H1 (cell line): ENCODE data around the gene AAGAB. TPM values are rescaled to one million over a fixed set of nuclear protein-coding genes. Genes with fewer than 3 reads are reported as not detected.

Experiments used
- CTCF ChIA-PET: fragments of 300-600 bp; sonication (Branson Sonifier 250); formaldehyde crosslinking; loops from one replicate; lab custom pipeline; 2021; ENCODE audit not compliant: partially characterized antibody; lab: Charles Lee
- POLR2A ChIA-PET: fragments of 300-600 bp; sonication (Branson Sonifier 250); formaldehyde crosslinking; loops from one replicate; lab custom pipeline; 2021; ENCODE audit warnings: inconsistent platforms; ENCODE audit not compliant: partially characterized antibody; lab: Charles Lee
- DNase-seq, 2 experiments: peaks; one replicate each; pipeline versions ENCODE4 v3.0.0 to v3.0.0-alpha.2; 2010 to 2022; ENCODE audit warnings: low spot score in 2 of 2, low read depth in 1 of 2, mixed read lengths in 1 of 2
- FAIRE-seq: peaks from 2 replicates; lab custom pipeline; 2011; peaks lifted over from hg19 to GRCh38; lab: Jason Lieb, UNC
- H2AFZ ChIP-seq: 2 replicates; pipeline ENCODE4 v1.8.1; 2012; ENCODE audit warnings: low read length, inconsistent platforms
- H2AK5ac ChIP-seq: 2 replicates; pipeline ENCODE4 v1.6.1; 2013; ENCODE audit warnings: low read depth, low read length
- H2BK120ac ChIP-seq: replicated peaks from 2 replicates; pipeline ENCODE3; 2013; ENCODE audit warnings: low read depth, low read length, inconsistent platforms
- H2BK12ac ChIP-seq: 2 replicates; pipeline ENCODE4 v1.6.1; 2013; ENCODE audit warnings: low read depth, low read length
- H2BK15ac ChIP-seq: 2 replicates; pipeline ENCODE4 v1.6.1; 2013; ENCODE audit warnings: low read length
- H2BK20ac ChIP-seq: 2 replicates; pipeline ENCODE4 v1.6.1; 2013; ENCODE audit warnings: low read length
- H2BK5ac ChIP-seq: 2 replicates; pipeline ENCODE4 v1.6.1; 2013; ENCODE audit warnings: low read depth, low read length
- H3K14ac ChIP-seq: 2 replicates; pipeline ENCODE4 v1.6.1; 2013; ENCODE audit warnings: inconsistent platforms; ENCODE audit not compliant: insufficient read length
- H3K18ac ChIP-seq: 2 replicates; pipeline ENCODE4 v1.6.1; 2013; ENCODE audit warnings: low read length; ENCODE audit errors: extremely low read depth
- H3K23ac ChIP-seq: 2 replicates; pipeline ENCODE4 v1.6.1; 2013; ENCODE audit warnings: inconsistent platforms; ENCODE audit not compliant: insufficient read length
- H3K23me2 ChIP-seq: 2 replicates; pipeline ENCODE4 v1.6.1; 2013; ENCODE audit warnings: low read depth, low read length
- H3K27ac ChIP-seq: 2 replicates; pipeline ENCODE4 v1.6.1; 2011; ENCODE audit warnings: low read depth, low read length, inconsistent platforms
- H3K27me3 ChIP-seq, 4 experiments: replicated peaks in 1 of 4; 1 replicate in 1 of 4; 2 replicates in 3 of 4; pipeline versions ENCODE4 v1.6.1 to v1.8.1; 2011 to 2013; ENCODE audit warnings: low read length in 3 of 4, mild to moderate bottlenecking in 3 of 4, inconsistent platforms in 2 of 4, mixed read lengths in 2 of 4, moderate library complexity in 1 of 4; ENCODE audit not compliant: control insufficient read depth in 3 of 4, insufficient read depth in 3 of 4; ENCODE audit errors: extremely low read depth in 1 of 4
- H3K36me3 ChIP-seq, 4 experiments: 2 replicates each; pipeline versions ENCODE4 v1.6.1 to v1.8.1; 2011 to 2013; ENCODE audit warnings: mild to moderate bottlenecking in 4 of 4, low read length in 3 of 4, moderate library complexity in 2 of 4, control low read depth in 1 of 4, inconsistent platforms in 1 of 4; ENCODE audit not compliant: insufficient read depth in 4 of 4, control insufficient read depth in 2 of 4
- H3K4ac ChIP-seq: replicated peaks from 2 replicates; pipeline ENCODE3; 2013; ENCODE audit warnings: low read length, low read depth, mixed read lengths, inconsistent platforms; ENCODE audit not compliant: insufficient read length
- H3K4me1 ChIP-seq, 4 experiments: replicated peaks in 1 of 4; 1 replicate in 1 of 4; 2 replicates in 3 of 4; pipeline versions ENCODE4 v1.6.1 to v1.8.1; 2011 to 2013; ENCODE audit warnings: low read length in 3 of 4, inconsistent platforms in 2 of 4, mixed read lengths in 1 of 4; ENCODE audit not compliant: insufficient read depth in 4 of 4, control insufficient read depth in 3 of 4
- H3K4me2 ChIP-seq, 2 experiments: 2 replicates each; pipeline versions ENCODE4 v1.6.1 to v1.8.1; 2011 to 2013; ENCODE audit warnings: low read depth in 2 of 2, low read length in 2 of 2, control low read depth in 1 of 2, inconsistent platforms in 1 of 2, mild to moderate bottlenecking in 1 of 2; ENCODE audit not compliant: insufficient read depth in 1 of 2
- H3K4me3 ChIP-seq, 4 experiments: fragments of 200-600, 300-600 bp in 1 of 4; sonication (generic), shearing (Covaris generic), sonication (Bioruptor Twin) in 1 of 4; 2 replicates each; pipeline versions ENCODE4 v1.5.1 to v1.8.1; 2011 to 2016; ENCODE audit warnings: low read length in 4 of 4, low read depth in 3 of 4, control low read depth in 2 of 4, inconsistent platforms in 2 of 4, mild to moderate bottlenecking in 2 of 4, mixed read lengths in 1 of 4, moderate library complexity in 1 of 4; ENCODE audit not compliant: insufficient read depth in 2 of 4; ENCODE audit errors: extremely low read depth in 1 of 4
- H3K56ac ChIP-seq: replicated peaks from 2 replicates; pipeline ENCODE3; 2013; ENCODE audit warnings: low read depth, mild to moderate bottlenecking, mixed read lengths, low read length, inconsistent platforms; ENCODE audit not compliant: insufficient read length
- H3K79me1 ChIP-seq: 2 replicates; pipeline ENCODE4 v1.6.1; 2013; ENCODE audit warnings: low read depth, low read length, control low read depth
- H3K79me2 ChIP-seq, 2 experiments: 2 replicates each; pipeline versions ENCODE4 v1.6.1 to v1.8.1; 2012 to 2013; ENCODE audit warnings: low read length in 2 of 2, mild to moderate bottlenecking in 2 of 2, inconsistent platforms in 1 of 2; ENCODE audit not compliant: insufficient read depth in 2 of 2, control insufficient read depth in 1 of 2
- H3K9ac ChIP-seq, 4 experiments: replicated peaks in 1 of 4; 1 replicate in 1 of 4; 2 replicates in 3 of 4; pipeline versions ENCODE4 v1.6.1 to v1.8.1; 2011 to 2013; ENCODE audit warnings: low read depth in 3 of 4, low read length in 3 of 4, control low read depth in 2 of 4, mild to moderate bottlenecking in 2 of 4, moderate library complexity in 2 of 4, inconsistent platforms in 1 of 4; ENCODE audit errors: extremely low read depth in 1 of 4
- H3K9me3 ChIP-seq, 2 experiments: 2 replicates each; pipeline versions ENCODE4 v1.6.1 to v1.8.1; 2012 to 2013; ENCODE audit warnings: mild to moderate bottlenecking in 2 of 2, moderate library complexity in 2 of 2, control low read depth in 1 of 2, inconsistent platforms in 1 of 2, low read depth in 1 of 2, low read length in 1 of 2, mixed read lengths in 1 of 2; ENCODE audit not compliant: insufficient read depth in 2 of 2
- H4K20me1 ChIP-seq, 2 experiments: replicated peaks in 1 of 2; 2 replicates each; pipeline versions ENCODE3 to v1.8.1; 2011 to 2013; ENCODE audit warnings: inconsistent platforms in 2 of 2, low read length in 2 of 2, mild to moderate bottlenecking in 1 of 2; ENCODE audit not compliant: insufficient read depth in 2 of 2, control insufficient read depth in 1 of 2
- H4K5ac ChIP-seq: 2 replicates; pipeline ENCODE4 v1.6.1; 2013; ENCODE audit warnings: low read length, low read depth, mixed read lengths, inconsistent platforms; ENCODE audit not compliant: insufficient read length
- H4K8ac ChIP-seq: 2 replicates; pipeline ENCODE4 v1.8.0; 2013; ENCODE audit warnings: mild to moderate bottlenecking, moderate library complexity, low read length, inconsistent platforms; ENCODE audit not compliant: insufficient read depth; ENCODE audit errors: extremely low read depth
- H4K91ac ChIP-seq: replicated peaks from 2 replicates; pipeline ENCODE3; 2013; ENCODE audit warnings: low read length, mixed read lengths, inconsistent platforms; ENCODE audit not compliant: insufficient read length
- CEBPB ChIP-seq: IDR thresholded peaks from 2 replicates; pipeline ENCODE4 v1.6.1; 2012; ENCODE audit warnings: low read depth, low read length
- CREB1 ChIP-seq: IDR thresholded peaks from 2 replicates; pipeline ENCODE4 v1.6.1; 2012; ENCODE audit warnings: inconsistent platforms
- EZH2 ChIP-seq: fragments of 200-600 bp; sonication (generic); IDR thresholded peaks from 2 replicates; pipeline ENCODE4 v1.7.1; 2012; ENCODE audit warnings: low read depth, mild to moderate bottlenecking, moderate library complexity, low read length, inconsistent platforms; ENCODE audit not compliant: severe bottlenecking
- NRF1 ChIP-seq: IDR thresholded peaks from 2 replicates; pipeline ENCODE4 v1.6.1; 2011; ENCODE audit warnings: mild to moderate bottlenecking, low read depth, low read length, improper control_type of control experiment
- RXRA ChIP-seq: IDR thresholded peaks from 2 replicates; pipeline ENCODE4 v1.6.1; 2011; ENCODE audit warnings: low read depth, mild to moderate bottlenecking, low read length, moderate library complexity; ENCODE audit not compliant: insufficient read depth
- SIX5 ChIP-seq: IDR thresholded peaks from 2 replicates; pipeline ENCODE4 v1.6.1; 2011; ENCODE audit warnings: mild to moderate bottlenecking, low read depth, low read length
- WGBS, 2 experiments: shearing (Covaris generic) in 1 of 2; methylation state at CpG; one replicate each; pipeline versions ENCODE4 v1.1.6 to v1.1.7; 2013 to 2015; ENCODE audit warnings: low lambda C conversion rate in 2 of 2, mixed read lengths in 2 of 2, inconsistent platforms in 1 of 2, low coverage in 1 of 2, missing lambda C conversion rate in 1 of 2; ENCODE audit not compliant: insufficient replicate concordance in 2 of 2, insufficient coverage in 1 of 2, insufficient read length in 1 of 2; ENCODE audit errors: extremely low coverage in 1 of 2, missing lambda C conversion rate in 1 of 2; 5-methylcytosine and 5-hydroxymethylcytosine counted together
- polyA plus RNA-seq, 7 experiments: library from polyadenylated mRNA; depleted of rRNA in 3 of 7; stranded (reverse) in 5 of 7; unstranded in 2 of 7; fragments of >200 nt in 5 of 7; fragments of 200-250 nt in 2 of 7; gene quantifications; 1 replicate in 5 of 7; 2 replicates in 1 of 7; 4 replicates in 1 of 7; pipeline versions ENCODE4 v1.2.1 to v1.2.3, GENCODE V29; 2011 to 2013; ENCODE audit warnings: missing spikeins in 2 of 7, mixed read lengths in 2 of 7
- total RNA-seq: library from RNA; stranded (reverse); fragmentation: NEBNext Ultra II Directional; extraction: Animal tissue kit (Norgen Biotek cat#: 25700); gene quantifications from 2 replicates; pipeline ENCODE4 v1.2.1, GENCODE V29; 2021

The AAGAB gene
- total and polyA plus RNA-seq, 2 of the 8 experiments (the other 6 are each of a cell fraction or from before 2014, with no cell fraction given), result 20.1 to 45.9 TPM

DNA sequence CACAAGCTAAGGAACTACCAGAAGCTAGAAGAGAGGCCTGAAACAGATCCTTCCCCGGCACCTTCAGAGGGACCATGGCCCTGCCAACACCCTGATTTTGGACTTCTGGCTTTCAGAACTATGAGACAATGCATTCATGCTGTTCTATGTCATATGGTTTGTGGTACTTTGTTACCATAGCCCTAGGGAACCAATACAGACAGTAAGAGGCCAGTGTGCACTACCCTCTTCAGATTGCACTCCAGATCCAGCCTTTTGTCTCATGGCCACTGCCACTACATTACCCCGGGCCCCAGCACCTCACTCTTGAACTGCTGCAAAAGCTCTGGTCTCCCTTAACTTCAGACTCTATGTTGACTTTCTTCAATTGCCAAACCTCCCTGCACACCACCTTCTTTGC lies 24.0 kb downstream of the AAGAB start:
- Histone ChIP-seq H2BK20ac (no peak overlapping the region), H3K4me2 (no peak overlapping the region), H3K14ac (no peak overlapping the region), H4K91ac (no peak overlapping the region), H3K79me1 (no peaks in the 10 kb centered on the region), H2BK15ac (no peak overlapping the region), H4K20me1 (no peaks in the 10 kb centered on the region), H3K27ac (no peak overlapping the region), H2AK5ac (no peak overlapping the region), H3K23me2 (no peaks in the 10 kb centered on the region), H2BK5ac (no peak overlapping the region), H2BK120ac (no peak overlapping the region), H2AFZ (no peak overlapping the region), H3K79me2 (no peaks in the 10 kb centered on the region), H3K27me3 (no peaks in the 10 kb centered on the region), H3K56ac (no peak overlapping the region), H2BK12ac (no peak overlapping the region), H3K18ac (no peak overlapping the region), H4K8ac (no peak overlapping the region), H3K23ac (no peak overlapping the region), H4K5ac (no peak overlapping the region), H3K9me3 (no peaks in the 10 kb centered on the region), H3K4ac (no peak overlapping the region), H3K4me3 (no peak overlapping the region), H3K36me3 (peaks cover 3 to 11% (median 7%) of the 10 kb centered on the region in 4 experiments; a peak in 4 of 8 replicates), H3K9ac (no peak overlapping the region), H3K4me1 (no peaks in the 10 kb centered on the region)
- ChIA-PET POLR2A (no interaction called here), CTCF (interaction anchor here (0.7 to 0.8 kb wide), 2 partner anchors 11 to 26 kb away, joined by 3 read pairs; no protein-coding TSS in a partner anchor)
- TF ChIP-seq CREB1, result no peak
- no peak for TF ChIP-seq EZH2
- no peak for TF ChIP-seq SIX5
- TF ChIP-seq RXRA, result no peak
- no peak for TF ChIP-seq NRF1
- no peak for TF ChIP-seq CEBPB
- no peak for FAIRE-seq
- 88% methylated on average over 2 of the region's 2 CpGs; no CpG with 5 or more reads in 1 of the 2 experiments for WGBS, 2 experiments
- DNase-seq, result no peak
